ENCODE data around the gene S100PBP. TPM values are rescaled to one million over a fixed set of nuclear protein-coding genes. Genes with fewer than 3 reads are reported as not detected.
A peak's percentile ranks its signal among the peaks of the same experiment; 100 is the strongest.

The S100PBP gene
- total and polyA plus RNA-seq, 7 donors = 3.2 to 50.7 (median 25.2) TPM

GRCh38 chr1:32773764-32774463 is 43.5 kb upstream of the S100PBP start:
- TF ChIP-seq EP300 (IDR thresholded peaks at IDR 0.05) = no peak
- no peak for TF ChIP-seq CTCF (IDR thresholded peaks at IDR 0.05)
- no peak for TF ChIP-seq POLR2AphosphoS5 (IDR thresholded peaks at IDR 0.05)
- TF ChIP-seq POLR2A (IDR thresholded peaks at IDR 0.05) = no peak
- Histone ChIP-seq H3K9me3 (no peaks in the 10 kb centered on the region), H3K27ac (no peak overlapping the region), H3K4me3 (no peak overlapping the region), H3K27me3 (no peaks in the 10 kb centered on the region), H3K4me1 (peaks cover 0 to 7% (median 5%) of the 10 kb centered on the region in 4 donors), H3K36me3 (peaks cover 0 to 63% (median 11%) of the 10 kb centered on the region in 4 donors)
- WGBS, 2 donors = 90 to 92% methylated on average over 7 of the region's 7 CpGs
- intact Hi-C loops (cut with DNase I) = loop anchor here (1.0 to 10.0 kb wide), 2 partner anchors 62 to 249 kb away; no protein-coding TSS in a partner anchor
- no peak for DNase-seq

GRCh38 chr1:32774464-32774808 is 43.0 kb upstream of the S100PBP start:
- intact Hi-C loops (cut with DNase I) = loop anchor here (10.0 kb wide), 1 partner anchor 250 kb away; no protein-coding TSS in a partner anchor
- Histone ChIP-seq H3K27ac (no peak overlapping the region), H3K4me1 (peaks cover 0 to 7% (median 5%) of the 10 kb centered on the region in 4 donors), H3K36me3 (peaks cover 2 to 68% (median 16%) of the 10 kb centered on the region in 4 donors), H3K4me3 (no peak overlapping the region), H3K9me3 (no peaks in the 10 kb centered on the region), H3K27me3 (no peaks in the 10 kb centered on the region)
- TF ChIP-seq CTCF (IDR thresholded peaks at IDR 0.05) = no peak
- TF ChIP-seq POLR2AphosphoS5 (IDR thresholded peaks at IDR 0.05) = no peak
- no peak for TF ChIP-seq EP300 (IDR thresholded peaks at IDR 0.05)
- TF ChIP-seq POLR2A (IDR thresholded peaks at IDR 0.05) = no peak
- DNase-seq = no peak

- DNase-seq = no peak
- TF ChIP-seq POLR2AphosphoS5 (IDR thresholded peaks at IDR 0.05) = no peak
- TF ChIP-seq CTCF (IDR thresholded peaks at IDR 0.05) = no peak
- no peak for TF ChIP-seq EP300 (IDR thresholded peaks at IDR 0.05)
- TF ChIP-seq POLR2A (IDR thresholded peaks at IDR 0.05) = no peak
- H3K4me1 ChIP-seq = peaks cover 0 to 7% (median 5%) of the 10 kb centered on the region in 4 donors
- peaks cover 8 to 70% (median 22%) of the 10 kb centered on the region in 4 donors for H3K36me3 ChIP-seq
- intact Hi-C loops (cut with DNase I) = loop anchor here (10.0 kb wide), 1 partner anchor 250 kb away; no protein-coding TSS in a partner anchor
- no peaks in the 10 kb centered on the region for H3K9me3 ChIP-seq
- H3K27ac ChIP-seq = peak overlapping the region; percentile 8 to 21 (median 14)
- H3K27me3 ChIP-seq = no peaks in the 10 kb centered on the region
- 40 to 57% methylated on average over 2 of the region's 2 CpGs for WGBS, 2 donors
- H3K4me3 ChIP-seq = no peak overlapping the region
These were observed 42.4 kb upstream of the S100PBP start for GRCh38 chr1:32774950-32775634.

GRCh38 chr1:32775640-32776337 is 41.7 kb upstream of the S100PBP start:
- H3K36me3 ChIP-seq = peaks cover 15 to 71% (median 26%) of the 10 kb centered on the region in 4 donors
- DNase-seq = no peak
- intact Hi-C loops (cut with DNase I) = loop anchor here (10.0 kb wide), 1 partner anchor 251 kb away; no protein-coding TSS in a partner anchor
- no peaks in the 10 kb centered on the region for H3K9me3 ChIP-seq
- H3K4me1 ChIP-seq = peaks cover 0 to 7% (median 5%) of the 10 kb centered on the region in 4 donors
- H3K27ac ChIP-seq = peak overlapping the region; percentile 8 to 21 (median 14)
- no peak overlapping the region for H3K4me3 ChIP-seq
- WGBS, 2 donors = 82 to 83% methylated on average over 13 of the region's 13 CpGs
- H3K27me3 ChIP-seq = no peaks in the 10 kb centered on the region
- TF ChIP-seq CTCF (IDR thresholded peaks at IDR 0.05) (no peak), EP300 (IDR thresholded peaks at IDR 0.05) (no peak), POLR2A (IDR thresholded peaks at IDR 0.05) (no peak), POLR2AphosphoS5 (IDR thresholded peaks at IDR 0.05) (no peak)
